K562 (cell line): ENCODE results near the gene WHAMM.

Source experiments
- FOSL1 ChIP-seq: fragments of 200-800 bp; sonication (Bioruptor generic); conservative IDR thresholded peaks from 2 replicates; pipeline ENCODE4 v1.6.1; 2016; ENCODE audit warnings: missing genetic modification characterization, missing compliant biosample characterization
- POLR2G ChIP-seq: fragments of 200-400 bp; formaldehyde crosslinking; IDR thresholded peaks from 2 replicates; pipeline ENCODE4 v1.6.1; 2017; ENCODE audit warnings: low read depth, mild to moderate bottlenecking, antibody characterized with exemption, low read length, moderate library complexity
- TF ChIP-seq, protein P1 (sequence below): fragments of 450-650 bp; IDR thresholded peaks from 2 replicates; pipeline ENCODE4 v1.6.1; 2016; ENCODE audit warnings: antibody characterized with exemption
- TF ChIP-seq, protein P2 (sequence below): IDR thresholded peaks from 3 replicates; pipeline ENCODE4 v1.6.1; 2011; ENCODE audit warnings: borderline replicate concordance, mild to moderate bottlenecking; ENCODE audit not compliant: insufficient read length, insufficient read depth
- TF ChIP-seq, protein P3 (sequence below), 3 experiments: IDR thresholded peaks in 2 of 3; conservative IDR thresholded peaks in 1 of 3; 2 replicates each; pipeline ENCODE4 v1.5.1; 2011 to 2012; ENCODE audit warnings: low read length in 3 of 3, mild to moderate bottlenecking in 3 of 3, control low read depth in 2 of 3, improper control_type of control experiment in 1 of 3, inconsistent platforms in 1 of 3, low read depth in 1 of 3, mixed read lengths in 1 of 3, moderate library complexity in 1 of 3; ENCODE audit not compliant: insufficient read depth in 2 of 3

DNA sequence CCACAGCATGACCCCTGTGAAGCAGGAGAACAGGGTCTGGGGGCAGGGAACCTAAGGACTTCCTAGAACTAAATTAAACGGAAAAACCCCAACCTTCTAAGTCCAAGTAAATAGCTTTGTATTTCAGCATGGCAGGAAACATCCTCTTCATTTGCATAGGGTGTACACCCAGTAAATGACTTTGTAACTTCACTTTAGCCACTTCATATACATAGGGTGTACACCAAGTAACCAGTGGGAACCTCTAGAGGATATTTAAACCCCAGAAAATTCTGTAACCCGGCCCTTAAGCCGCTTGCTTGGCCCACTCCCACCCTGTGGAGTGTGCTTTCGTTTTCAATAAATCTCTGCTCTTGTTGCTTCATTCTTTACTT, 45.3 kb upstream of the WHAMM start:
- TF ChIP-seq, protein P1, sequence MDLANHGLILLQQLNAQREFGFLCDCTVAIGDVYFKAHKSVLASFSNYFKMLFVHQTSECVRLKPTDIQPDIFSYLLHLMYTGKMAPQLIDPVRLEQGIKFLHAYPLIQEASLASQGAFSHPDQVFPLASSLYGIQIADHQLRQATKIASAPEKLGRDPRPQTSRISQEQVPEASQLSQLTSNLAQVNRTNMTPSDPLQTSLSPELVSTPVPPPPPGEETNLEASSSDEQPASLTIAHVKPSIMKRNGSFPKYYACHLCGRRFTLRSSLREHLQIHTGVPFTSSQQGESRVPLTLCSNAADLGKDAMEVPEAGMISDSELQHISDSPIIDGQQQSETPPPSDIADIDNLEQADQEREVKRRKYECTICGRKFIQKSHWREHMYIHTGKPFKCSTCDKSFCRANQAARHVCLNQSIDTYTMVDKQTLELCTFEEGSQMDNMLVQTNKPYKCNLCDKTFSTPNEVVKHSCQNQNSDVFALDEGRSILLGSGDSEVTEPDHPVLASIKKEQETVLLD: no peak
- TF ChIP-seq, protein P2, sequence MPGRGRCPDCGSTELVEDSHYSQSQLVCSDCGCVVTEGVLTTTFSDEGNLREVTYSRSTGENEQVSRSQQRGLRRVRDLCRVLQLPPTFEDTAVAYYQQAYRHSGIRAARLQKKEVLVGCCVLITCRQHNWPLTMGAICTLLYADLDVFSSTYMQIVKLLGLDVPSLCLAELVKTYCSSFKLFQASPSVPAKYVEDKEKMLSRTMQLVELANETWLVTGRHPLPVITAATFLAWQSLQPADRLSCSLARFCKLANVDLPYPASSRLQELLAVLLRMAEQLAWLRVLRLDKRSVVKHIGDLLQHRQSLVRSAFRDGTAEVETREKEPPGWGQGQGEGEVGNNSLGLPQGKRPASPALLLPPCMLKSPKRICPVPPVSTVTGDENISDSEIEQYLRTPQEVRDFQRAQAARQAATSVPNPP: no peak
- TF ChIP-seq FOSL1 (tag) (no peak), POLR2G (no peak)
- TF ChIP-seq, protein P3, sequence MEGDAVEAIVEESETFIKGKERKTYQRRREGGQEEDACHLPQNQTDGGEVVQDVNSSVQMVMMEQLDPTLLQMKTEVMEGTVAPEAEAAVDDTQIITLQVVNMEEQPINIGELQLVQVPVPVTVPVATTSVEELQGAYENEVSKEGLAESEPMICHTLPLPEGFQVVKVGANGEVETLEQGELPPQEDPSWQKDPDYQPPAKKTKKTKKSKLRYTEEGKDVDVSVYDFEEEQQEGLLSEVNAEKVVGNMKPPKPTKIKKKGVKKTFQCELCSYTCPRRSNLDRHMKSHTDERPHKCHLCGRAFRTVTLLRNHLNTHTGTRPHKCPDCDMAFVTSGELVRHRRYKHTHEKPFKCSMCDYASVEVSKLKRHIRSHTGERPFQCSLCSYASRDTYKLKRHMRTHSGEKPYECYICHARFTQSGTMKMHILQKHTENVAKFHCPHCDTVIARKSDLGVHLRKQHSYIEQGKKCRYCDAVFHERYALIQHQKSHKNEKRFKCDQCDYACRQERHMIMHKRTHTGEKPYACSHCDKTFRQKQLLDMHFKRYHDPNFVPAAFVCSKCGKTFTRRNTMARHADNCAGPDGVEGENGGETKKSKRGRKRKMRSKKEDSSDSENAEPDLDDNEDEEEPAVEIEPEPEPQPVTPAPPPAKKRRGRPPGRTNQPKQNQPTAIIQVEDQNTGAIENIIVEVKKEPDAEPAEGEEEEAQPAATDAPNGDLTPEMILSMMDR (IDR thresholded peaks at IDR 0.05 in 2 of 3, conservative IDR thresholded peaks at IDR 0.05 in 1 of 3; ENCODE audit: insufficient read depth in 2 of 3, low read depth in 1 of 3, low read length in 3 of 3): no peak
